SK-MEL-5 (cell line): ENCODE measurements around the gene LRRC7. TPM values are rescaled to one million over a fixed set of nuclear protein-coding genes. Genes with fewer than 3 reads are reported as not detected.
A peak's percentile ranks its signal among the peaks of the same experiment; 100 is the strongest.
"Not testable (repeated sequence)": the region's sequence is repeated elsewhere in the genome, so short reads cannot be mapped to it uniquely, and the experiment has no call there.

Experiments used
- DNase-seq: peaks from one replicate; pipeline ENCODE4 v3.0.0-alpha.2; 2016; ENCODE audit warnings: low read depth, low spot score
- in situ Hi-C: cut with HindIII; loops from 2 replicates; pipeline ENCODE4 v1.10.0; 2016; ENCODE audit warnings: low sequenced_read_pairs, high pct_unique_total_duplicates, low pct_unique_long_range_greater_than_20kb
- total RNA-seq: library from RNA; depleted of rRNA; stranded (reverse); fragments of >200 nt; shearing (Covaris generic); gene quantifications from 2 replicates; pipeline ENCODE4 v1.2.3, GENCODE V29; 2014

The LRRC7 gene
- total RNA-seq, 1 experiment from 2014 or later: not detected

GRCh38 chr1:69888657-69889056 is 320.9 kb downstream of the LRRC7 start:
- DNase-seq: no peak
- in situ Hi-C loops: no loop called here

GRCh38 chr1:69898403-69898947 is 330.8 kb downstream of the LRRC7 start:
- no peak for DNase-seq
- in situ Hi-C loops: no loop called here

GRCh38 chr1:69911301-69911801 is 343.6 kb downstream of the LRRC7 start:
- DNase-seq: no peak
- in situ Hi-C loops: no loop called here

- in situ Hi-C loops: no loop called here
- no peak for DNase-seq
These were observed 346.3 kb downstream of the LRRC7 start for GRCh38 chr1:69913977-69914376.

GRCh38 chr1:69914976-69915765 is 347.4 kb downstream of the LRRC7 start:
- in situ Hi-C loops: no loop called here
- no peak for DNase-seq

- no peak for DNase-seq
- in situ Hi-C loops: no loop called here
These were observed 351.6 kb downstream of the LRRC7 start for GRCh38 chr1:69919129-69919921.

GRCh38 chr1:69919922-69920273 is 352.2 kb downstream of the LRRC7 start:
- no peak for DNase-seq
- in situ Hi-C loops: no loop called here

GRCh38 chr1:69920426-69920825 is 352.7 kb downstream of the LRRC7 start:
- DNase-seq: no peak
- in situ Hi-C loops: no loop called here

GRCh38 chr1:69921486-69921885 is 353.8 kb downstream of the LRRC7 start:
- no peak for DNase-seq
- in situ Hi-C loops: no loop called here

- DNase-seq: peak; percentile 10
- in situ Hi-C loops: not testable (repeated sequence)
These were observed 360.5 kb downstream of the LRRC7 start for GRCh38 chr1:69928234-69928633.

GRCh38 chr1:69929308-69930057 is 361.8 kb downstream of the LRRC7 start:
- DNase-seq: no peak
- in situ Hi-C loops: no loop called here

- DNase-seq: no peak
- in situ Hi-C loops: no loop called here
These were observed 362.7 kb downstream of the LRRC7 start for GRCh38 chr1:69930396-69930795.

GRCh38 chr1:69932760-69933159 is 365.0 kb downstream of the LRRC7 start:
- in situ Hi-C loops: no loop called here
- DNase-seq: no peak

GRCh38 chr1:69940231-69940630 is 372.5 kb downstream of the LRRC7 start:
- in situ Hi-C loops: no loop called here
- no peak for DNase-seq

GRCh38 chr1:69940816-69941215 is 373.1 kb downstream of the LRRC7 start:
- in situ Hi-C loops: no loop called here
- DNase-seq: no peak

GRCh38 chr1:69943030-69943429 is 375.3 kb downstream of the LRRC7 start:
- no peak for DNase-seq
- in situ Hi-C loops: no loop called here

- no peak for DNase-seq
- in situ Hi-C loops: no loop called here
These were observed 379.2 kb downstream of the LRRC7 start for GRCh38 chr1:69946935-69947334.

- in situ Hi-C loops: no loop called here
- DNase-seq: no peak
These were observed 380.1 kb downstream of the LRRC7 start for GRCh38 chr1:69947837-69948236.
